Vagina (tissue), 2 donors: ENCODE data around the gene RNF213.
"Not testable (repeated sequence)": the region's sequence is repeated elsewhere in the genome, so short reads cannot be mapped to it uniquely, and the experiment has no call there.

Source experiments
- CTCF ChIP-seq, 3 experiments: fragments of 450-650 bp in 2 of 3; fragments of 200-600 bp in 1 of 3; sonication (generic) in 1 of 3; IDR thresholded peaks; one replicate each; pipeline ENCODE4 v1.5.1; 2017 to 2019; ENCODE audit warnings: antibody characterized with exemption in 3 of 3, mild to moderate bottlenecking in 2 of 3, moderate library complexity in 2 of 3
- POLR2AphosphoS5 ChIP-seq, 2 donors: sonication (generic); formaldehyde crosslinking; IDR thresholded peaks; one replicate each; pipeline ENCODE4 v1.9.0; 2017; ENCODE audit warnings: antibody characterized with exemption in 2 of 2, mild to moderate bottlenecking in 2 of 2, low read depth in 1 of 2; ENCODE audit not compliant: insufficient read depth in 1 of 2

- TF ChIP-seq CTCF (IDR thresholded peaks at IDR 0.05); POLR2AphosphoS5 (IDR thresholded peaks at IDR 0.05; ENCODE audit: insufficient read depth in 1 of 2, low read depth in 1 of 2): not testable (repeated sequence)
Measured at GRCh38 chr17:80300756-80301155, 40.1 kb downstream of the RNF213 start.
